DOHH2 (cell line): ENCODE results near the gene CCDC88C.

ENCODE experiments used
- H3F3A ChIP-seq: fragments of 200-600 bp; sonication (generic), shearing (Covaris generic); 2 replicates; pipeline ENCODE4 v1.6.0; 2016; ENCODE audit warnings: antibody characterized with exemption, mild to moderate bottlenecking; ENCODE audit not compliant: control insufficient read depth, insufficient read depth
- H3K27ac ChIP-seq: fragments of 200-600 bp; sonication (generic); 2 replicates; pipeline ENCODE4 v1.5.1; 2014; ENCODE audit warnings: low read depth, mild to moderate bottlenecking, low read length, moderate library complexity
- H3K27me3 ChIP-seq: fragments of 200-600 bp; sonication (generic); 2 replicates; pipeline ENCODE4 v1.6.1; 2014; ENCODE audit warnings: mild to moderate bottlenecking, low read length, mixed read lengths; ENCODE audit not compliant: control insufficient read depth
- H3K36me3 ChIP-seq: fragments of 200-600 bp; sonication (generic); 2 replicates; pipeline ENCODE4 v1.6.1; 2014; ENCODE audit warnings: mild to moderate bottlenecking, low read length, moderate library complexity, mixed read lengths; ENCODE audit not compliant: control insufficient read depth
- H3K4me1 ChIP-seq: fragments of 200-600 bp; sonication (generic); 2 replicates; pipeline ENCODE4 v1.6.1; 2014; ENCODE audit warnings: mild to moderate bottlenecking, low read length, mixed read lengths; ENCODE audit not compliant: control insufficient read depth
- H3K4me2 ChIP-seq: fragments of 200-600 bp; sonication (generic); 2 replicates; pipeline ENCODE4 v1.6.0; 2014; ENCODE audit warnings: mild to moderate bottlenecking, low read length, moderate library complexity
- H3K4me3 ChIP-seq: fragments of 200-600 bp; sonication (generic); 2 replicates; pipeline ENCODE4 v1.5.1; 2014; ENCODE audit warnings: mild to moderate bottlenecking, low read length, mixed read lengths
- H3K79me2 ChIP-seq: fragments of 200-600 bp; sonication (generic); 2 replicates; pipeline ENCODE4 v1.6.1; 2014; ENCODE audit warnings: mild to moderate bottlenecking, low read length, mixed read lengths; ENCODE audit not compliant: control insufficient read depth
- H3K9me2 ChIP-seq: fragments of 200-600 bp; sonication (generic); replicated peaks from 2 replicates; pipeline ENCODE4 v1.6.1; 2014; ENCODE audit warnings: mild to moderate bottlenecking, low read length, mixed read lengths; ENCODE audit not compliant: control insufficient read depth
- H3K9me3 ChIP-seq: fragments of 200-600 bp; sonication (generic); 2 replicates; pipeline ENCODE4 v1.6.1; 2014; ENCODE audit warnings: antibody characterized with exemption, low read length, mixed read lengths; ENCODE audit not compliant: control insufficient read depth, insufficient read depth
- H4K20me1 ChIP-seq: fragments of 200-600 bp; sonication (generic); 2 replicates; pipeline ENCODE4 v1.6.0; 2014; ENCODE audit warnings: low read depth, mild to moderate bottlenecking, antibody characterized with exemption, low read length, moderate library complexity; ENCODE audit not compliant: control insufficient read depth, insufficient read depth
- CTCF ChIP-seq: fragments of 200-600 bp; sonication (generic); IDR thresholded peaks from one replicate; pipeline ENCODE4 v1.5.1; 2014; ENCODE audit warnings: antibody characterized with exemption, mild to moderate bottlenecking, low read depth, low read length; ENCODE audit not compliant: poor library complexity, severe bottlenecking
- EZH2phosphoT487 ChIP-seq: fragments of 200-600 bp; sonication (generic); IDR thresholded peaks from 2 replicates; pipeline ENCODE4 v1.6.1; 2017; ENCODE audit warnings: borderline replicate concordance, mild to moderate bottlenecking, antibody characterized with exemption, low read length, moderate library complexity, mixed read lengths

Gene CCDC88C

DNA sequence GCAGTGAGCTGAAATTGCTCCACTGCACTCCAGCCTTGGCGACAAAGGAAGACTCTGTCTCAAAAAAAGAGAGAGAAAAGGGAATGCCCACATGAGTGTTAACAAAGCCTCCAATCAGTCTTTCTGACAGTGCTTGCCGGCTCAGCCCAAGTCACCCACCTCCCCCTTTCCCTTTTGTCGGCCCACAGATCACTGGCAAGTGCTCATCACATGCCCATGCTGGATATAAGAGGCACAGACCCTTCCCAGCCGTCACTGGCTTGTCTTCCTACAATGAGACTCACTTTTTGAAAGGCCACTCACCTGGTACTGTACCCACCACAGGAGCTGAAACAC lies 70.8 kb downstream of the CCDC88C start:
- Histone ChIP-seq H3K79me2 (peaks cover 96% of the 10 kb centered on the region), H3K9me2 (no peaks in the 10 kb centered on the region), H4K20me1 (peaks cover 8% of the 10 kb centered on the region; the same call in 1 of the 2 replicates), H3K4me3 (peak overlapping the region; percentile 52), H3K9me3 (no peaks in the 10 kb centered on the region), H3K36me3 (peaks cover 66% of the 10 kb centered on the region), H3F3A (peaks cover 36% of the 10 kb centered on the region), H3K4me2 (peak overlapping the region; percentile 69), H3K4me1 (peaks cover 96% of the 10 kb centered on the region), H3K27me3 (no peaks in the 10 kb centered on the region), H3K27ac (peak overlapping the region; percentile 79)
- TF ChIP-seq EZH2phosphoT487 = no peak
- no peak for TF ChIP-seq CTCF

GRCh38 chr14:91344096-91344495 lies 73.5 kb downstream of the CCDC88C start:
- peaks cover 8% of the 10 kb centered on the region; the same call in 1 of the 2 replicates for H4K20me1 ChIP-seq
- peaks cover 19% of the 10 kb centered on the region for H3F3A ChIP-seq
- H3K9me3 ChIP-seq = no peaks in the 10 kb centered on the region
- H3K27me3 ChIP-seq = no peaks in the 10 kb centered on the region
- peaks cover 75% of the 10 kb centered on the region for H3K36me3 ChIP-seq
- peaks cover 72% of the 10 kb centered on the region for H3K4me1 ChIP-seq
- peak overlapping the region; percentile 64 for H3K27ac ChIP-seq
- peak overlapping the region; percentile 47 for H3K4me3 ChIP-seq
- peaks cover 72% of the 10 kb centered on the region for H3K79me2 ChIP-seq
- peak overlapping the region; percentile 71 for H3K4me2 ChIP-seq
- TF ChIP-seq CTCF (no peak), EZH2phosphoT487 (no peak)
- H3K9me2 ChIP-seq = no peaks in the 10 kb centered on the region

GRCh38 chr14:91343051-91343450 lies 74.6 kb downstream of the CCDC88C start:
- H4K20me1 ChIP-seq = peaks cover 8% of the 10 kb centered on the region; the same call in 1 of the 2 replicates
- H3K27me3 ChIP-seq = no peaks in the 10 kb centered on the region
- peaks cover 62% of the 10 kb centered on the region for H3K79me2 ChIP-seq
- H3K4me1 ChIP-seq = peaks cover 62% of the 10 kb centered on the region
- H3K27ac ChIP-seq = peak overlapping the region; percentile 64
- H3K9me2 ChIP-seq = no peaks in the 10 kb centered on the region
- peaks cover 10% of the 10 kb centered on the region; the same call in 1 of the 2 replicates for H3F3A ChIP-seq
- no peak overlapping the region for H3K4me2 ChIP-seq
- no peak overlapping the region for H3K4me3 ChIP-seq
- no peak for TF ChIP-seq CTCF
- TF ChIP-seq EZH2phosphoT487 = no peak
- no peaks in the 10 kb centered on the region for H3K9me3 ChIP-seq
- H3K36me3 ChIP-seq = peaks cover 80% of the 10 kb centered on the region
